ENCODE data around the gene CCDC106. TPM values are rescaled to one million over a fixed set of nuclear protein-coding genes. Genes with fewer than 3 reads are reported as not detected.

The CCDC106 gene
- total RNA-seq, 1 experiment from 2014 or later = 19.9 TPM

GRCh38 chr19:55602104-55603001 lies 45.7 kb upstream of the CCDC106 start:
- Mint-ChIP-seq H3K36me3 (ENCODE audit: insufficient read depth in 1 of 3, low read depth in 3 of 3) (peaks cover 6 to 12% (median 12%) of the 10 kb centered on the region in 3 experiments), H3K4me3 (peak overlapping the region in 1 of 2 experiments; percentile 78; a peak in 2 of 5 replicates), H3K27me3 (ENCODE audit: low read depth) (no peaks in the 10 kb centered on the region), H3K27ac (no peak overlapping the region), H3K9me3 (peaks cover 2 to 4% of the 10 kb centered on the region in 2 experiments; a peak in 2 of 5 replicates), H3K4me1 (peaks cover 42 to 47% of the 10 kb centered on the region in 2 experiments)
- Histone ChIP-seq H4K8ac (replicated peaks; ENCODE audit: insufficient read length, low read depth, low read length) (no peak overlapping the region), H3K4me1 (ENCODE audit: insufficient read depth, low read length) (peaks cover 4% of the 10 kb centered on the region; the same call in 1 of the 2 replicates), H3K9ac (ENCODE audit: extremely low read depth, insufficient read length, low read length) (no peak overlapping the region), H3K56ac (ENCODE audit: insufficient read length, low read depth, low read length) (no peak overlapping the region), H4K5ac (ENCODE audit: insufficient read length, low read depth, low read length) (no peak overlapping the region), H3K23me2 (ENCODE audit: insufficient read length, low read depth, low read length, poor library complexity, severe bottlenecking) (peaks cover 8% of the 10 kb centered on the region), H2AK5ac (ENCODE audit: insufficient read length, low read length) (no peak overlapping the region), H3K4ac (ENCODE audit: low read depth, low read length) (no peak overlapping the region), H3K79me2 (ENCODE audit: insufficient read depth, low read length) (no peaks in the 10 kb centered on the region; the same call in 1 of the 2 replicates), H2BK120ac (ENCODE audit: low read depth, low read length, poor library complexity, severe bottlenecking) (no peak overlapping the region), H3K23ac (ENCODE audit: insufficient read length, low read depth, low read length) (no peak overlapping the region), H2BK5ac (ENCODE audit: insufficient read length, low read length) (no peak overlapping the region), H3K27me3 (ENCODE audit: insufficient read depth, low read length) (no peaks in the 10 kb centered on the region), H4K20me1 (ENCODE audit: control insufficient read depth, insufficient read depth, insufficient read length) (no peaks in the 10 kb centered on the region), H3K9me3 (ENCODE audit: control insufficient read depth, low read depth, low read length) (no peaks in the 10 kb centered on the region), H2BK15ac (ENCODE audit: low read depth, low read length) (no peak overlapping the region), H3K14ac (ENCODE audit: insufficient read depth, low read length) (no peak overlapping the region), H3T11ph (ENCODE audit: low read length) (no peak overlapping the region), H3K79me1 (ENCODE audit: insufficient read depth, low read depth, low read length, poor library complexity, severe bottlenecking) (peaks cover 4% of the 10 kb centered on the region), H4K91ac (ENCODE audit: insufficient read length, low read depth, low read length) (no peak overlapping the region), H3K4me2 (ENCODE audit: insufficient read depth, insufficient read length, low read length) (no peak overlapping the region), H2BK20ac (ENCODE audit: low read depth, low read length, poor library complexity, severe bottlenecking) (no peak overlapping the region), H3K18ac (ENCODE audit: insufficient read length, low read depth, low read length) (no peak overlapping the region), H3K27ac (ENCODE audit: insufficient read length, low read depth, low read length) (no peak overlapping the region), H2AFZ (ENCODE audit: low read length) (no peak overlapping the region), H2BK12ac (ENCODE audit: insufficient read length, low read depth, low read length) (no peak overlapping the region)
- no CpG with 5 or more reads among the region's 60 CpGs for WGBS (ENCODE audit: extremely low coverage, insufficient read length, low lambda C conversion rate)
- DNase-seq = no peak
- TF ChIP-seq CTCF (conservative IDR thresholded peaks at IDR 0.05) = no peak

All from H9 (cell line).